ENCODE results near the gene CCNI.
"Not testable (repeated sequence)": the region's sequence is repeated elsewhere in the genome, so short reads cannot be mapped to it uniquely, and the experiment has no call there.

CCNI gene

DNA sequence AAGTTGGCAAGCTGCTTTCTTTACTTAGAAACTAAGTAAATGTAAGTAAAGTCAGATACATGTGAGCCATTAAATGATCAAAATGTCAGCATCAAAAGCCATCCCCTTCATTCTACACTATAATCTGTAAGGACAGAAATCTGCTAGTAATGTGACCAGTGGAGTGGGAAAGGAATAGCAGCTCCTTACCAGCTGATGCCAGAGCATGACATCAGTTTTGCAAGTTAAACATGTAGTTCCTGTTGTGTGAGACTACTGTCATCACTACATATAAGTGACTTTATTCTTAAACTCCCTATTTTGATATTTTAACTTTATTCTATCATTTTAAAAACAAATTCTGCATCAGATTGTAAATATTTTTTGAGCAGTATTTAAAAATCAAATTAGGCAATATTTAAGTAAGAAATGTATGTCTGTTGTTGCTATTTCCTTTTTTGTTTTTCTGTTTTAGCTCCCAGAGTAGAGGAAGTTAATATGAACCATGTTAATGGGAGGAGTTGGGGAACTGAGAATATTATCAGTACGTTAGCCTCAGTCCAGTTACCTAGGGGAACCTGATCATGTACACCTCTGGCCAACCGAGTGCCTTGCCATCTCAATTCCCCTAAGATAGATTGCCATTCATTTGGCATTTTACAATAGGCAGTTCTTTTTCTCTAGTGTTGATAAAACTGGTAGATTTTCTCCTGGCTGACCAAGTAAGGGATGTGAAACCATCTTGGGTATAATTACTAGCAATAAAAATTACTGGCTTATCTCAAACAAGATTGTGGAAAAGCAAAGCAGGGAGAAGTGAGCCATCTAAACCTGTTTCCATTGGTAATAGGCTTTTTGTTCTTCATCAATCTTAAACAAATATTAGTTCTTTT lies 34.7 kb downstream of the CCNI start:
- DNase-seq = no peak
- H3K4me3 ChIP-seq (ENCODE audit: low read depth, low read length) = no peak overlapping the region
- no peak overlapping the region for H3K27ac ChIP-seq
- TF ChIP-seq, protein P1, sequence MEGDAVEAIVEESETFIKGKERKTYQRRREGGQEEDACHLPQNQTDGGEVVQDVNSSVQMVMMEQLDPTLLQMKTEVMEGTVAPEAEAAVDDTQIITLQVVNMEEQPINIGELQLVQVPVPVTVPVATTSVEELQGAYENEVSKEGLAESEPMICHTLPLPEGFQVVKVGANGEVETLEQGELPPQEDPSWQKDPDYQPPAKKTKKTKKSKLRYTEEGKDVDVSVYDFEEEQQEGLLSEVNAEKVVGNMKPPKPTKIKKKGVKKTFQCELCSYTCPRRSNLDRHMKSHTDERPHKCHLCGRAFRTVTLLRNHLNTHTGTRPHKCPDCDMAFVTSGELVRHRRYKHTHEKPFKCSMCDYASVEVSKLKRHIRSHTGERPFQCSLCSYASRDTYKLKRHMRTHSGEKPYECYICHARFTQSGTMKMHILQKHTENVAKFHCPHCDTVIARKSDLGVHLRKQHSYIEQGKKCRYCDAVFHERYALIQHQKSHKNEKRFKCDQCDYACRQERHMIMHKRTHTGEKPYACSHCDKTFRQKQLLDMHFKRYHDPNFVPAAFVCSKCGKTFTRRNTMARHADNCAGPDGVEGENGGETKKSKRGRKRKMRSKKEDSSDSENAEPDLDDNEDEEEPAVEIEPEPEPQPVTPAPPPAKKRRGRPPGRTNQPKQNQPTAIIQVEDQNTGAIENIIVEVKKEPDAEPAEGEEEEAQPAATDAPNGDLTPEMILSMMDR (IDR thresholded peaks at IDR 0.05; ENCODE audit: low read depth, low read length) = no peak
- no peaks in the 10 kb centered on the region for H3K27me3 ChIP-seq (ENCODE audit: insufficient read depth, low read depth, severe bottlenecking)
- H3K9me3 ChIP-seq (ENCODE audit: severe bottlenecking) = no peaks in the 10 kb centered on the region
- H3K36me3 ChIP-seq = peaks cover 3% of the 10 kb centered on the region

DNA sequence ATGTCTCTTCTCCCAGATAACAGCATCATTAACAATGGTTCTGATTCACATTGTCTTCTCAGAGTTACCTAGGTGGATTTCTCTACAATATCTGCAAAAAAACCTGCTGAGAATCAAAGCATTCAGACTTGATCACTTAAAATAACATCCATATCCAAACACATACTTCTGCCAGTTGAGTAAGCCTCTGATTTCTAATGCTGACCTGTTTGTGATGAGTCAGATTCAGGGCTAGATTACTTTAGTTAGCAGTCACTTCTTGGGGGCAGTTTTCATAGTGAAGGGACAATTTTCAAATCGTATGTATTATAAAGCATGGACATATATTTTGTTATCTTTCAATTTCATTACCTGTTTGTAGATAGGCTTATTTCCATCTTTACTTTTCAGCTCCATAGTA lies 35.5 kb downstream of the CCNI start:
- Histone ChIP-seq H3K27me3 (ENCODE audit: insufficient read depth, low read depth, severe bottlenecking) (no peaks in the 10 kb centered on the region), H3K27ac (no peak overlapping the region), H3K4me3 (ENCODE audit: low read depth, low read length) (no peak overlapping the region), H3K9me3 (ENCODE audit: severe bottlenecking) (no peaks in the 10 kb centered on the region), H3K36me3 (no peaks in the 10 kb centered on the region)
- no peak for DNase-seq
- TF ChIP-seq, protein P1 (IDR thresholded peaks at IDR 0.05; ENCODE audit: low read depth, low read length) = no peak

DNA sequence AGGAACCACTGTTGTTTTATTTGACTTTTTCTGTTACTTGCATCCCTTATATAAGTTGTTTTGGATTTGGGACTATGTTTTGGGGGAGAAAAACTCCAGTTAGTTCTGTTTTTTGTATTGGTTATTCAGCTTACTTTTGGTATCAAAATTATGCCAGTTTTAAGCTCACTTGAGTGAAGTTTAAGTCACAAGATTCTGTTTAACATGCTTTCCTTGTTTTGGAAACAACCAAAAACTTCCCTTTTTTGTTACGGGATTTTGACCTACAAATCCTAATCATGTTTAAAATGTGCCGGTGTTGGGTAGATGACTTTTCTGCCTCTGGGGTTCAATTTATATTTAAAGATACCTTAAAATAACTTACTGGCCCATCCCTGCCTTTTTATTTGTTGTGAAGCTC lies 36.0 kb downstream of the CCNI start:
- DNase-seq = no peak
- no peaks in the 10 kb centered on the region for H3K36me3 ChIP-seq
- TF ChIP-seq, protein P1 (IDR thresholded peaks at IDR 0.05; ENCODE audit: low read depth, low read length) = no peak
- no peak overlapping the region for H3K4me3 ChIP-seq (ENCODE audit: low read depth, low read length)
- no peak overlapping the region for H3K27ac ChIP-seq
- no peaks in the 10 kb centered on the region for H3K9me3 ChIP-seq (ENCODE audit: severe bottlenecking)
- no peaks in the 10 kb centered on the region for H3K27me3 ChIP-seq (ENCODE audit: insufficient read depth, low read depth, severe bottlenecking)

DNA sequence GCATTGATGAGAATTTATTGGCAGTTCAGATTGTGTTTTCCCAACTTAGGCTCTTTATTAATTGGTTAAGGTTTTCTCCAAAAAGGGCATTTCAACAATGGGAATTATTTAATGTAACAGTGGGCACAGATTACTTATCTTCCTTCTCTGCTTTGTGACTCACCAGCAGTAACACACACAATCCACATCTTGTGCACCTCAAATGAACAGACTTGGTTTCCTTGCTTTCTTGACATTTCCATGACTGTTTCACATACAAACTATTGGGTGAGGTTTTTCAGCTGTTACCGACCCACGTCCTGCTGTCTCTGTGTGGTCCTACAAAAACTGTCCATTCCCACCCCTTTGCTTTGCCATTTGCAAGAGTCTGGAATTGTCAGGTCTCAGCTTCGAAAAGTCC lies 38.1 kb downstream of the CCNI start:
- TF ChIP-seq, protein P1 (IDR thresholded peaks at IDR 0.05; ENCODE audit: low read depth, low read length) = no peak

DNA sequence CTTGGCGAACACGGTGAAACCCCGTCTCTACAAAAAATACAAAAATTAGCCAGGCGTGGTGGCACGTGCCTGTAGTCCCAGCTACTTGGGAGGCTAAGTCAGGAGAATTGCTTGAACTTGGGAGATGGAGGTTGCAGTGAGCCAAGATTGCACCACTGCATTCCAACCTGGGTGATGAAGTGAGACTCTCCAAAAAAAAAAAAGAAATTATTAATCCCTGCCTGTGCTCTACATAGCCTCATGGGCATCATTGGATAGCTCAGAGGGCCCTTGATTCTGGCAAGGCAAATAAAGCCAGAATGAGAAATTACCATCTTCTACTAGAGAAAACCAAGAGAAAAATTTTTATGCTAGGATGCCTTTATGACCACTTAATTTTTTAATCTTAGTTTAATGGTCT lies 38.6 kb downstream of the CCNI start:
- H3K27ac ChIP-seq; H3K36me3 ChIP-seq; H3K27me3 ChIP-seq (ENCODE audit: insufficient read depth, low read depth, severe bottlenecking); DNase-seq; H3K4me3 ChIP-seq (ENCODE audit: low read depth, low read length); H3K9me3 ChIP-seq (ENCODE audit: severe bottlenecking): not testable (repeated sequence)

More for the DNA sequence above, 38.1 kb downstream of the CCNI start:
- Histone ChIP-seq H3K27ac (no peak overlapping the region), H3K9me3 (ENCODE audit: severe bottlenecking) (no peaks in the 10 kb centered on the region), H3K36me3 (no peaks in the 10 kb centered on the region), H3K27me3 (ENCODE audit: insufficient read depth, low read depth, severe bottlenecking) (no peaks in the 10 kb centered on the region), H3K4me3 (ENCODE audit: low read depth, low read length) (no peak overlapping the region)
- no peak for DNase-seq

DNA sequence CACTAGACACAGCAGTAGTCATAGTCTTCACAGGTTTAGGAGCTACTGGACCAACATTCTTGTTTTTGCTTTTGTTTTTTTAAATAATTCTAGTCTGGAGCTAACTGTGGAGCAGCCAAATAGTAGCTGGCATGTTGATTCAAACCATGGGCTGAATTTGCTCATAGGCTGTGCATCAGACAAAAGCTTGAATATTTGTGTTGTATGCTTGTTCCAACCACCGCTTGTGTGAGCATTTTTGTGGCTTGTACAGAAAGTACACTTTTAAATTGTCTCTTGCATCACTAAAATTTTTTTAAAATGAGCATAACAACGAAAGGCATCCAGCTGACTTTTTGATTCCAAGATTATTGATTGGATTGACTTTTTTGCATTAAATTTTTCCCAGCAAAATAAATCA lies 39.6 kb downstream of the CCNI start:
- H3K27ac ChIP-seq = peak overlapping the region; percentile 49
- no peaks in the 10 kb centered on the region for H3K27me3 ChIP-seq (ENCODE audit: insufficient read depth, low read depth, severe bottlenecking)
- DNase-seq = no peak
- H3K36me3 ChIP-seq = peaks cover 5% of the 10 kb centered on the region
- TF ChIP-seq, protein P1 (IDR thresholded peaks at IDR 0.05; ENCODE audit: low read depth, low read length) = no peak
- H3K9me3 ChIP-seq (ENCODE audit: severe bottlenecking) = no peaks in the 10 kb centered on the region
- H3K4me3 ChIP-seq (ENCODE audit: low read depth, low read length) = no peak overlapping the region
